Activated CD8-positive, alpha-beta memory T cell treated with anti-CD3 and anti-CD28 coated beads for 24 hours (primary cell): ENCODE results near the gene DDX47.
A peak's percentile ranks its signal among the peaks of the same experiment; 100 is the strongest.

Experiments used
- DNase-seq: peaks from one replicate; pipeline ENCODE4 v3.0.0-alpha.2; 2020

Gene DDX47

DNA sequence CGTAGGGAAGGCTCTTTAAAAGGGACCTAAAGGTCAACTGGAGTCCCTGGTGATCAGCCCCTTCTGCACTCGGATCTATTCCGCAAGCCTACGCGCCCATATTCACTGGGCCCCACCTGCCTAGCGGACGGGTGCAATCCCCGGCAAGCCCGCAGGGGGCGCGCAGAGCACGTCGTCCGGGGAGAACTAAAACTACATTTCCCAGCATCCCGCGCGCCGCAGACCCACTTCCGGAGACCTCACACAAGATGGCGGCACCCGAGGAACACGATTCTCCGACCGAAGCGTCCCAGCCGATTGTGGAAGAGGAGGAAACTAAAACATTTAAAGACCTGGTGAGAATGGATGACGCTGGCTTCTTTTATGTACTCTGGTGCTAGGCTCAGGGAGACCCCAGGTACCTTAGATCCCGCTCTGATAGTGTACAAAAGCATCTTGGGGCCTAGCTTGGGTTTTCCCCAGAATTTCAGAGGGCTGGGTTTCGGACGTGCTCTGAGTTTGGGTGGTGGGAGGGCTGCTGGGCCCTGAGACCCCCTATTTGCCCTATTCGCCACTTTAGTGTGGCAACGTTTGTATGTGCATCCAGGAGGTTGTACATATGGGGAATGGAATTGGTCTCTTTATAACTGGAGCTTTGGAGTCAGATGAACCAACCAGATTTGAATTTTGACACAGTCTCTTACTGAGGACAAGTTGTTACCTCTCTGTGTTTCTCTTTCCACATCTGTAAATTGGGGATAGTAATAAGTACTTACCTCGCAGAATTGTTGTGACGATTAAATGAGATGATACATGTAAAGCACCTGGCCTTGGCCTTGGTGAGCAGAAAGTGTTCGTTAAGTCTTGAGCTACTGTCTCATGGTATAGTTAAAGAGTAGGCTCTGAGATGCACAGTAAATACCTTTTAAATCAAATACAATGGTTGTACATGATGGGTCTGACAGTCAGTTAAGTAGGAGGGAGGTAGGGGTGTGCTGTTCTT is at the start of gene DDX47:
TSS of gene DDX47 (plus strand) at position 227 of the 982 bp plus-strand sequence. CDS start at position 249, 22 bp downstream.
- peak; percentile 100 for DNase-seq

DNA sequence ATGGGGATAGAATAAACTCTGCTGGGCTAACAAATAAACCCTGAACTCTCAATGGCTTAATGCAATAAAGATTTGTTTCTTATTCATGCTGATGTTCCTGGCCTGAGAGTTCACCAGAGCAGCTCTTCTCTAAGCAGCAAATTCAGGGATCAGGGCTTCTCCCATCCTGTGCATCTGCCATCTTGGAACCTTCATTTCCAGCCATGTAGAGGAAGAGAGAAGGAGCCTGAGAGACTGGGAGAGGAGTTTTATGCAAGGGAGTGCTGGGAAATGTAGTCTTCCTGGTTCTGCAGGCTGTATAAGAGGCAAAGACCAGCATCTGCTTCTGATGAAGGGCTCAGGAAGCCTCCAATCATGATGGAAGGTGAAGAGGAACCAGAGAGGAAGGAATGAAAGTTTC is 48.3 kb upstream of the DDX47 start:
- DNase-seq = no peak

DNA sequence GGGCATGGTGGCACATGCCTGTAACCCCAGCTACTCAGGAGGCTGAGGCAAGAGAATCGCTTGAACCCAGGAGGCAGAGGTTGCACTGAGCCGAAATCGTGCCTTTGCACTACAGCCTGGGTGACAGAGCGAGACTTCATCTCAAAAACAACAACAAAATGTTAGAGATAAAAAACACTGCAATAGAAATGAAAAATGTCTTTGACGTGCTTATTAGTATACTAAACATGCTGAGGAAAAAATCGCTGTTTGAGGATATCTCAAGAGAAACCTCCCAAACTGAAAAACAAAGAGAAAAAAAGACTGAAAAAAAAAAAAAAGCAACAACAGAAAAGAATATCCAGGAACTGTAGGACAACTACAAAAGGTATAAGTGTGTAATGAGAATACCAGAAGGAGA is 42.9 kb upstream of the DDX47 start:
- DNase-seq = no peak

DNA sequence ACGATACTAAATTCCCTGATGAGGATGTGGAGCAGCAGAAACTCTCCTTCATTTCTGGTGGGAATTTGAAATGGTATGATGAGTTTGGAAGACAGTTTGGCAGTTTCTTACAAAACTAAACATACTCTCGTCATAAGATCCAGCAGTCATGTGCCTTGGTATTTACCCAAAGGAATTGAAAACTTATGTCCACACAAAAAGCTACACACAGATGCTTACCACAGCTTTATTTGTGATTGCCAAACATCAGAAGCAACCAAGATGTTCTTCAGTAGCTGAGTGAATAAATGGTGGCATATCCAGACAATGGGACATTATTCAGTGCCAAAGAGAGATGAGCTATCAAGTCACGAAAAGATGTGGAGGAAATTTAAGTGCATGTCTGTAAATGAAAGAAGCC is 38.4 kb upstream of the DDX47 start:
- no peak for DNase-seq

DNA sequence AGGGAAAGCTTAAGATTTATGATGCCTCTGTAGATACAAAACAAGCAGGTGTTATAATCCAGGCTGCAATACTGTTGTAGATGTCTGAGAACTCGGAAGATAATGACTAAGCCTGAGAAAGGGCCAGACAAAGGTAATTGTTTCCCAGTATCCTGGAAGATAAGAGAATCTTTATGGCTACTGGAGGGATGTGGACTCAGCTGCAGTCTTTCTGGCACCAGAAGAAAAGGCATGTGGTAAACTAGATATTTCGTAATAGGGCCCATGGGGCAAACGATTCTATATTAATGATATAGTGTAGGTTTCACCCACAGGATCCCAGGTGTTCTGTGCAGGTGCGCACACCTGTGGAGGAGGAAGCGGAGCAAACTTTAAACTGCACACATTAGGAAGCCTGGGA is 36.9 kb upstream of the DDX47 start:
- no peak for DNase-seq

DNA sequence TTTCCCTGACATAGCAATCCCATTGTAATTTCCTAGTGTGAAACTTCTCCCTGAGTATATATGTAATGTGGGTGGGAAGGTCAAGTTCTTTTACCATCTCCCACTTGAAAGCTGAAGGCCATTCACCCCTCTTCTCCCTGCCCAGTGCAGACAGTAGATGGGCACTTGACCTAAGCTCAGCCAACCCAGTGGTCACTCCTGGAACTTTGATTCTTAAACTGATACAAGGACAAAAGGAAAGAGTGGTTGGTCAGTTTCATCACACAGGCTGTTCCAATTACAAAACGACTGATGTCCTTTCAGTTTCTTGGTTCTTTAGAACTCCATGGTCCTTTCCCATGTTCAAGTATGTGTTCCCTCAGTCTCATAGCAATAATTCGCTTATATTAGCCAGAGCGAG is 36.1 kb upstream of the DDX47 start:
- DNase-seq = no peak

DNA sequence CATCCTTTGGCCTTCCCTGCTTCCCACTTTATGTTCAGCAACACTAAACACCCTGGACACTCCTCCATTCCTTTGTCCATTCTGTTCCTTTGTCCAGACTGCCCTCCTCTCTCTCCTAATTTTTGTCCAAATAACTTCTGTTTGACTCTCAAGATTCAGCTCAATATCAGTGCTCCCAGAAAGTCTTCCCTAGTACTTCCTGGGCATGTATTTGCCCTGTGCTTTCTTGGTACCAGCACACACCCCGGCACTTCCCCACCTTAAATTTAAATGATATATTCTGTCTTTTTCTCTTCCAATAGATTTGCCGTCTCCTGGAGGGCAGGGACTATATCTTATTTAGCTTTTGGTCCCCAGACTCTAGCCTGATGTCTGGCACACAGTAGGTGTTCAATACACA is 34.1 kb upstream of the DDX47 start:
- no peak for DNase-seq

DNA sequence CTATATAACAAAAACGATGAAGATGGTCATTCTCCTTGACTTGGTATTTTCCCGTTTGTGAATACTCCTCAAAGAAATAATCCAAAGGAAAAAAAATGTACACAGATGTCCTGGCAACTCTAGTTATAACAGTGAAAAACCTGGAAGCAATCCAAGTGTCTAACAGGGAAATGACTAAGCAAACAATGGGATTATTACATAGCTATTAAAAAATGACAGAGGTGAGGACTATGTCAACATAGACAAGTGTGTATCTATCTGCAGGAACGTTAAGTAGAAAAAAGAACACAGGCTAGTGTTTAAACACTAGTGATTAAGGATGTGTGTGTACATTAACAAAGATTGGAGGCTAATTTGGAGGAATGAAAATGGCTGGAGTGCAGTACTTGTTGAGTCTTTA is 33.6 kb upstream of the DDX47 start:
- no peak for DNase-seq

DNA sequence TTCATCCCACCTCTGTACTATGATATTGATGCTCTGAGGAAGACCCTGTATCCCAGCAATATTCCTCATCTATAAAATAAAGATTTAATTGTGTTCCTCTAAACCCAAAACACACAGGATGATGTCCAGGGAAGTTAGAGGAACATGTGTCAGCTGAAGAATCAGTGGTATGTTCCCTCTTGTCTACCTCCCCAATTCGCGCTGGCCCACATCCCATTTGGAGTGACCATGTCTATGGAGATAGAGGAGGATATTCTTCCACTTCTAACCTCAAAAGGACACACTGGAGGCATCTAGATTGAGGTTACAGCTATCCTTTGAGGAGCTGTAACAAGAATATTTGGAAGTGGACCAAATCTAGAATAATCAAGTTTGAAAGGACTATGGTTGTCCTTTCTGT is 29.0 kb upstream of the DDX47 start:
- DNase-seq = no peak

DNA sequence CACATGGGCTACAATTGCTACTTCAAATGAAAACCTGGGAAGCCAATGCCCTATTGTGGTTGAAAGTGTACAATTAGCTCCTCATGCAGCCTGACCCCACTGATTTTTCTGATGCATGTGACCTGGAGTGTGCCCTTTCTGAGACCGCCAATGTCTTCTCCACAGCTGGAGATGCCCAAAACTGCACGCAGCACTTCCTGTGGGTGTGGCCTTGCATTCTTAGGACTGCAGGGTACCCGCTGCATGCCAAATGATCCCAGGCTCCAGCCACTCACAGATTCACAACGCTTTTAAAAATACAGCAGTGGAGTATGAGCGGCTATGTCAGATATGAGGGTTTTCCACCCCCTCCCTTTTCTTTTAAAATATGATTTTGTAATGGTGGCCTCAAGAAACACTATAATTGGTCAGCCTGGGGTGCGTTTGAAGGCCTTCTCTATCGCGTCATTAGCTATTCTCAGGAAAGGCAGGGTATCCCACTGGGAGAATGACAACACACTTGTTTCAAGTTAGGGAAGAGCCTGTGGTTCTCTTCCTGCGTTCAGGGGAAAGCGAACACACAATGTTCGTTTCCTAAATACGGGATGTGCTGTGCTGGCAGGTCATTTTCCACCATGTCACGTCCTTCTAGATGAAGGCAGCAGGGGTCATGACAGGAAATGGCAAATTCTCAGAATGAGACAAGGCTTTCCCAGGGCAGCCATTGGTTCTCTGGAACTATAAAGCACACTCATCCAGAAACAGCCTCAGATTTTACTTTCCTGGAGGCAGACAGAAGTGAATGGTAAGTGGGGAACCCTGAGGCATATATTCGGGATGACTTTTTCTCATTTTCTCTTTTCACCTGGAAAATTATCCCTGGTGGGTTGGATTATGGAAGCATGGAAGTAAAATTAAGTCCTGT is 28.0 kb upstream of the DDX47 start, which contains the start of gene APOLD1:
TSS of gene APOLD1 (plus strand) at position 749 of the 904 bp plus-strand sequence. CDS start at position 782, 33 bp downstream.
- DNase-seq = peak; percentile 47

DNA sequence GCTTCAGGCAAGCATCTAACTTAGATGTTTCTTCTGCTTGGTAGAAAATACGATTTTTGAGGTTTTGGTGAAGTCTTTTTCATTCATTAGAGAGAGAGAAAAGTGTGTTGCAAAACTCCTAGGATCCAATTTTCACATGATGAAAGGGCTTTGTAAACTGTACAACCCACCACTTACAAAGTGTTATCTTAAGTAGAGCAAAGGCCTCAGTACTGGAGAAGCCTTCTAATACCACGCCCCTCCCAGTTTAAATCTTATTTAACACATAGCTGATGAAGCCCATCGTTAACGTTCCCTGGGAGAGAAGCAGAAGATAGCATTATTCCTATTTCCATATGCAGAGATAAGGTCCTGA is 26.8 kb upstream of the DDX47 start:
- no peak for DNase-seq

DNA sequence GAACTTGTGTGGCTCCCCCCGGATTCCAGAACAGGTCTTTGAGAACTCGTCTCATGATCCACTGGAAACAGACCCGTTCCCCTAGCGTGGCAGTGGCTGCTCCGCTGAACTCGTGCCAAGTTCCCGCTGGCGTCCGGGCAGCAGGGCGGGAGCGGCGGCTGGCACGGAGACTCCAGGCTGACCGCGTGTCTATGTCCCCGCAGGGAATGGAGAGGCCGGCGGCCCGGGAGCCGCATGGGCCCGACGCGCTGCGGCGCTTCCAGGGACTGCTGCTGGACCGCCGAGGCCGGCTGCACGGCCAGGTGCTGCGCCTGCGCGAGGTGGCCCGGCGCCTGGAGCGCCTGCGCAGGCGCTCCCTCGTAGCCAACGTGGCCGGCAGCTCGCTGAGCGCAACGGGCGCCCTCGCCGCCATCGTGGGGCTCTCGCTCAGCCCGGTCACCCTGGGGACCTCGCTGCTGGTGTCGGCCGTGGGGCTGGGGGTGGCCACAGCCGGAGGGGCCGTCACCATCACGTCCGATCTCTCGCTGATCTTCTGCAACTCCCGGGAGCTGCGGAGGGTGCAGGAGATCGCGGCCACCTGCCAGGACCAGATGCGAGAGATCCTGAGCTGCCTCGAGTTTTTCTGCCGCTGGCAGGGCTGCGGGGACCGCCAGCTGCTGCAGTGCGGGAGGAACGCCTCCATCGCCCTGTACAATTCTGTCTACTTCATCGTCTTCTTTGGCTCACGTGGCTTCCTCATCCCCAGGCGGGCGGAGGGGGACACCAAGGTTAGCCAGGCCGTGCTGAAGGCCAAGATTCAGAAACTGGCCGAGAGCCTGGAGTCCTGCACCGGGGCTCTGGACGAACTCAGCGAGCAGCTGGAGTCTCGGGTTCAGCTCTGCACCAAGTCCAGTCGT is 26.2 kb upstream of the DDX47 start:
- peak; percentile 90 for DNase-seq

DNA sequence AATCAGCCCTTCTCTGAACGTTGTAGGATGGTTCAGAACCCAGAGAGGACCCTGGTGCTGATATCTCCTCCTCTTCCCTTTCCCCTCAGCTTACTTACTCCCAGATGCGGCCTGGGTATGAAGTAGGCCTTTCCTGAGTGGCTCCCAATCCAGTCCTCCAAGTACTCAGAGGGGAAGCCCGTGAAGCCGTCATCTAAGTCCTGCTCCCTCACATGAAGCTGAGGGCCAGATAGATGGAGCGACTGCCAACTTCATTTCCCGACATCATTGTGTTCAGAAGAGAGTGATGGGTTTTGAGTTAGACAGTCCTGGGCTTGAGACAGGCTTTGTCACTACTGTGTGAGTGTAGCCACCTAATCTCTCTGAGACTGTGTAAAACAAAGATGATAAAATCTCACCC is 25.0 kb upstream of the DDX47 start:
- peak; percentile 64 for DNase-seq

DNA sequence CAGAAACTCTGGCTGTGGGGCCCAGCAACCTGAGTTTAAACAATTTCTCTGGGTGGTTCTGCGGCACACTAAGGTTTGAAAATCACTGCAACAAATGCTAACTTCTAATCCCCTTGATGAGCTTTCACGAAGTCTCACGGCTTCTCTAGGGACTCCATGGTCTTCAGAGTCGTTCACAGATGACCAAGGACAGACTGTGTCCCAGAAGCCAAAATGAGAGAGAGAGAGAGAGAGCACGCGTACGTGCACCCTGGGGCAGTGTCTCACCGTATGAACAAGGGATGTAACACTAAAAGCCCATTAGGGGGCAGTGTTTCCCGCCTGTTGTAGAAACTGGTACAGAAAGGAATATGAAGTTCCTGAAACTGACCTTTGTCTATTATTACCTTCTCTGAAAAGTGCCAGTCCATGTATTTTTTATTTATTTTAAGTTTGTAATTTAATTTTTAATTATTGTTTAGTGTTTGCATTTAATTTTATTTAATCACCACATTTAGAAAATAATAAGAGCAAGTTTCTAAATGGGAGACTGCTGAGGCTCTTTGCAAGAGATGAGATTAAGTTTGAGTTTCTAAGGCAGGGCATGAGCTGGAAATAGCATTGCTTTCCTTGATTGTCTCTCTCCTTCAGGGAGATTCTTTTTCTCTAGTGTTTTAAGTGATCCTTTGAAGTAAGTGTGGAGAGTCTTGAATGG is 24.3 kb upstream of the DDX47 start:
- peak; percentile 74 for DNase-seq

DNA sequence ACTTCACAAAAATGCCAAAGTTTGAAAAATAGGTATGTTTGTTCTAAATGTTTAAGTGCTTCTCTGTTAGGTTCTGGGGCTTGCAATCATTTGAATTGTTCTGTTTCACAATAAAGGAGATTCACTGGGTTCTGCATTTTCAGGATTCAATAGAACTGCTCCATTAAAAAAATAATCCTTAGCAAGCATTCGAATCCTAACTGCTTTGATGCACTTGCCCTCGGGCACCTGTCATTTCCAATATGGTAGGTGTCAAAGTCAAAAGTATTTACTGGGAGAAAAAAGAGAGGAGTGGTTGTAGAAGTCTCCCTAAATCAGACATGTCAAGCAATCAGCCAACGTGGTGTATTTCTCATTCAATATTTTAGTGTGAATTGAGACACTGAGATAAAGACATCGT is 22.2 kb upstream of the DDX47 start:
- DNase-seq = no peak

DNA sequence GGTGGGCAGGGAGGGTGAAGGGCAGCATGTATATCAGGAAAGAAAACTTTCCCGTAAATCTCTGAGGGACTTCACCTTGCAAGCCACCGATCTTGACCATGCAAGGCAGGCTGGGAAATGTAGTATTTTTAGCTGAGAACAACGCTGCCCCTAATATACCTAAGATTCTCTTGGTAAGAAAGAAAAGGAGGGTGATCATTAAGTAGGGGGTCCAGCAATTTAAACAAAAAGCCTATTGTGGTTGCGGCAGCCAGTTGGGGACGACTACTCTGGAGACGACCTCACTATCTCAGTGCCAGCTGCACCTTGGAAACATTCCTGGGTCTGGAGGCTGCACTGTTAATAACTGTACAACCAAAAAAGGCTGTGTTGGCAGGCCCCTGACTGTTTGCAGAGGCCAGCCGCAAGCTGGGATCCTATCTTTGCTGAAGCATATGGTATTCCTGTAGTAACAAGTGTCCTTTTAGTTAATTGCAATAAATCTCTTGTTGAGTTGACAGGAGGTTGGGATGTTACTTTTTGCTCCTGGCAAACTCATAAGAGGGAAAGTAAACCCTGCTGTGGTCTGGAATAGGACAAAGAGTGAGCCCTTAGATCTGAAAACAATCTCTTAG is 21.3 kb upstream of the DDX47 start:
- no peak for DNase-seq

DNA sequence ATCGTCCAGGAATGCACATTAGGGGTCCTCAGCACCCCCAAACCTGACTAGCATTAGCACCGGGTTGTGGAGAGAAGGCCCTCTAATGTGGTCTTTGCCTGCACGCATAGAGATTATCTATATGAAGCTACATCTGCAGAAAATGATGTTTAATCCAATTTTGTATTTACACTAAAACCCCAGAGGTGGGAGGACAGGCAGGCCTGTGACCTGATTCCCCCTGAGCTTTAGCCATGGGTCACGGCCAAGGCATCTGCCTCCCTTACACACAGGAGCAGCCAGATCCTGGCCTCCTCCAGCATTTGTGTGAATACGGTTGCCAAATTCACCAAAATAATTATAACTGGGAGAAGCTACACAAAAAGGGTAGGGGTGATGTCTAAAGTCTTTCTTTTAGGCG is 20.7 kb upstream of the DDX47 start:
- no peak for DNase-seq

DNA sequence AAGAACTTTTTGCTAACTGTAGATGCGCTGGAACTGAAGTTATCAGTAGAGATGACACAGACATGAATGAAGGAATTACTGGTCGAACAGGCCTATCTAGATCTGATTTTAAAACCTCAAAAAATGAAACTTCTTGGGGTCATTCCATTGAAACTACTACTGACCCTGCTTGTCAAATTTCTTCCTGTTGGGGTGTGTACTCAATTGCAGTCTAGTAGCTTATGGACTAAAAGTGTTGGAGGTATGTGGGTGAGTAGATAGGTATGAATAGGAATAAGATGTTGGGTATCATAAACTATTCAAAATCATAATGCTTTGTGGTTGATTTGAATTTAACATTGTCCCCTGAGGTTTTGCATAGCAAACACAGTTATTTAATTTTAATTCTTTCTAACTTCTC is 18.5 kb upstream of the DDX47 start:
- no peak for DNase-seq

DNA sequence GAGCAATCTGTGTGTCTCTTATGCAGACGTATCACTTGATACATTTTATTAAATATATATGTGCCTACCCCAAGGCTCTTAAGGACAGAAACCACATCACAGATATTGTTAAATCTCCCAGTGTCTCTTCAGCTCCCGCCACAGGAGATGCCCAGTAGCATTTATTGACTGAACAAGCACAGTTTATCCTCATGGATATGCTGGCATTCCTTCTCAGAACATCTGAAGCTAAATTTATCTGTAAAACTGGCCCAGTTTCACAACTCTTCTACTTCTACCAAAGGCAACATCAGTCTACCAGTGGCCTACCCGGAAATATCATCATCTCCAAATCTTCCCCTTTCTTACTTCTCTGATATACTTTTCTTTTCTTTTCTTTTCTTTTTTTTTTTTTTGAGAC is 17.0 kb upstream of the DDX47 start:
- DNase-seq = no peak

DNA sequence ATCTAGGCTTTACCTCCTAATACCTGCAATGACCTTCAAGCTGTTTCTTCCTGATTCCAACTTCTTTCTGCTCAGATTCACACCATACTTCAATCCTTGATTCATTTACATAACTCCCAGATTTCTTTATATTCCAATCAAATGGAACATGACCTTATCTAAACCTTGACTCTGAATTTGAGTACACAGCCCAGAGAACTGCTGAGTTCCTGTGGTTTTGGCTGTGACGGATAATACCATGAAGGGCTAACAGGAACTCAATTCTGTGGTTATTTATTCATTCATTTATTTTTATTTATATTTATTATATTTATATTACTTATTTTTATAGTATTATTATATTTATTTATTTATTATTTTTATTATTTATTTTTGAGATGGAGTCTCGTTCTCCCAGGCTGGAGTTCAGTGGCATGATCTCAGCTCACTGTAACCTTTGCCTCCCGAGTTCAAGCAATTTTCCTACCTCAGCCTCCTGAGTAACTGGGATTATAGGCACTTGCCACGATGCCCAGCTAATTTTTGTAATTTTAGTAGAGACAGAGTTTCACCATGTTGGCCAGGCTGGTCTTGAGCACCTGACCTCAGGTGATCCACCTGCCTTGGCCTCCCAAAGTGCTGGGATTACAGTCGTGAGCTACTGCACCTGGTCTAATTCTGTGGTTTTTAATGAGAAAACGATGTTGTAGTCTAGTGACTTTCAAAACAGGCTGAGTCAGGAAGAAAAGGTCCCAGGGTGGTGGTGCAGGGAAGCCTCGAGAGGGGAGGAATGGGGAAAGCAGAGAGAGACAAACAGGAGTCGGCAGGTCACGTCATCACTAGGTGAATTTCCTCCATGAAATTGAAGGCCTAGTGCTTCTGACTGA is 16.0 kb upstream of the DDX47 start:
- DNase-seq = no peak

DNA sequence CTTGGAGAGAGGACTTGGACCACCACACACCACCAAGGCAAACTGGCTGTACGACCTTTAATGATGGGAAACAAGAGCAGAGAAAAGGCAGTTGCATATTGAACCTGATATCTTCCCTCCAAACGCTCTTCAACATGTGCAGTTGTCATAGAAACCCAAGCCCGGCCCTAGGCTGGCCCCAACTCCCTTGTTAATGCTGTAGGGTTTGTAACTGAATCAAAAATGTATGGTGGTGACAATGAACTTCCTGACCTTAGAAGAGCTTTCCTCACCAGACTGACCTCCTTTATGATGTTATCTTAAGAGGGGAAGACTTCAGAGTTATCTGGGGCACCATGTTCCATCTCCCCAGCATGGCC is 15.4 kb upstream of the DDX47 start:
- no peak for DNase-seq
